ENCODE data around the gene SELPLG.
"Not testable (repeated sequence)": the region's sequence is repeated elsewhere in the genome, so short reads cannot be mapped to it uniquely, and the experiment has no call there.

SELPLG gene

DNA sequence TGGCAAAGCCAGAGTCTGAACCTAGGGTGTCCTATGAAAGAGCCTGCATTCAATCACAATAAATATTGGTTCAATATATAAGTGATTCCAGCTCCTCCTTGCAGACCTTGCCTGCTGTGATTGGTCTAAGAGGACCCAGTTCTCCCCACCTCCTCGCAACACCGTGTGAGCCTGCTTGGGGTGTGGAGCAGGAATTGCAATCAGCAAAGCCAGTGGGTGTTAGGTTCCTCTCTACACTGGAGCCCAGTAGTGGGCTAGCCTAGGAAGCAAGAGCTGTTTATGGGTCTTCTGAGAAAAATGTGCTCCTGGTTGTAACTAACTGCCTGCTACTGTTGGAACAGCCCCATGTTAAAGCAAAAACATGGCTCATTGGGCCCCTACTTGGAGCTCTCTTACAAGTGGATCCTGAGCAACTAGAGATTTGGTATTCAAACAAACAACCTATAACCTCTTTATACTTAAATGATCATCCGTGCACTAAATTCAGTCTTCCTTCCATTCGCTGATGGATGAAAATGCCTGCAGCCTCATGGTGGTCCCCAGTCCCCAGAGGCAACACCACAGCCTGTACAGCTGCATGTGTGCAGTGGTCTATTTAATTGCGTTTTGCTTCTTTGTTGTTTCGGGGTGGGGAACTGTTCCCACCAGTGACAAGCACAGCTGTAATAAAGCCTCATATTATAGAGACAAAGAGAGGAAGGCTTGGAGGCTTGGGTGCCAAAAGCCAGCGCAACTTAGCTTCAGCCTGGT is 3.7 kb upstream of the SELPLG start:
- Histone ChIP-seq H3K4me3 (no peak overlapping the region), H3K27ac (peak overlapping the region in 1 of 2 donors; percentile 37)
- no peak for TF ChIP-seq CTCF (IDR thresholded peaks at IDR 0.05)
- DNase-seq (ENCODE audit: low spot score), result peak; percentile 50

GRCh38 chr12:108635997-108636808 is 2.5 kb upstream of the SELPLG start:
- DNase-seq (ENCODE audit: low spot score), result peak; percentile 55
- no peak for TF ChIP-seq CTCF (IDR thresholded peaks at IDR 0.05)
- Histone ChIP-seq H3K4me3 (no peak overlapping the region), H3K27ac (no peak overlapping the region)

- DNase-seq (ENCODE audit: low spot score), result no peak
- no peak overlapping the region for H3K27ac ChIP-seq
- H3K4me3 ChIP-seq, result peak overlapping the region; percentile 0
- no peak for TF ChIP-seq CTCF (IDR thresholded peaks at IDR 0.05)
Observed at GRCh38 chr12:108635201-108635996, 1.7 kb upstream of the SELPLG start.

GRCh38 chr12:108634341-108634751 is 652 bp upstream of the SELPLG start:
- peak overlapping the region; percentile 21 to 25 for H3K27ac ChIP-seq
- no peak for TF ChIP-seq CTCF (IDR thresholded peaks at IDR 0.05)
- DNase-seq (ENCODE audit: low spot score), result no peak
- H3K4me3 ChIP-seq, result no peak overlapping the region

GRCh38 chr12:108633081-108633533 is 587 bp downstream of the SELPLG start:
- no peak for DNase-seq (ENCODE audit: low spot score)
- Histone ChIP-seq H3K4me3 (peak overlapping the region; percentile 19), H3K27ac (peak overlapping the region; percentile 9 to 25)
- TF ChIP-seq CTCF (IDR thresholded peaks at IDR 0.05), result no peak

- not testable (repeated sequence) for H3K4me3 ChIP-seq; DNase-seq (ENCODE audit: low spot score)
- peak overlapping the region in 1 of 2 donors; percentile 43 for H3K27ac ChIP-seq
Observed at GRCh38 chr12:108631261-108631660, 2.4 kb downstream of the SELPLG start.

Data from coronary artery (tissue), 2 donors.